DND-41 (cell line): ENCODE results near the gene CDKN2D.

Source experiments
- CTCF ChIP-seq: IDR thresholded peaks from 2 replicates; pipeline ENCODE4 v1.5.1; 2012; ENCODE audit warnings: borderline replicate concordance, low read length, moderate library complexity, mild to moderate bottlenecking; ENCODE audit not compliant: poor library complexity, severe bottlenecking; ENCODE audit errors: extremely low read depth
- EZH2 ChIP-seq: IDR thresholded peaks from 3 replicates; pipeline ENCODE4 v1.6.1; 2012; ENCODE audit warnings: borderline replicate concordance, low read depth, mild to moderate bottlenecking, moderate library complexity, low read length, inconsistent platforms; ENCODE audit not compliant: severe bottlenecking

GRCh38 chr19:10603873-10604459, 35.2 kb upstream of the CDKN2D start:
- no peak for TF ChIP-seq CTCF
- no peak for TF ChIP-seq EZH2
